Chondrocyte (in vitro differentiated cells): Measurements from ENCODE around the gene HCRTR1. TPM values are rescaled to one million over a fixed set of nuclear protein-coding genes. Genes with fewer than 3 reads are reported as not detected.

ENCODE experiments used
- DNase-seq: peaks from one replicate; pipeline ENCODE4 v3.0.0; 2021; ENCODE audit warnings: mixed read lengths, low spot score
- H3K27ac Mint-ChIP-seq: one replicate; pipeline ENCODE4 v1.8.0; 2021; ENCODE audit warnings: mild to moderate bottlenecking, moderate library complexity, mixed read lengths; ENCODE audit not compliant: unreplicated experiment
- H3K27me3 Mint-ChIP-seq: 2 replicates; pipeline ENCODE4 v1.8.0; 2021; ENCODE audit warnings: low read depth, mixed read lengths
- H3K36me3 Mint-ChIP-seq: 2 replicates; pipeline ENCODE4 v1.8.0; 2021; ENCODE audit warnings: low read depth, mixed read lengths
- H3K4me1 Mint-ChIP-seq: 2 replicates; pipeline ENCODE4 v1.8.0; 2021; ENCODE audit warnings: low read depth, mild to moderate bottlenecking, mixed read lengths
- H3K4me3 Mint-ChIP-seq: one replicate; pipeline ENCODE4 v1.8.0; 2021; ENCODE audit warnings: mild to moderate bottlenecking, moderate library complexity, mixed read lengths; ENCODE audit not compliant: unreplicated experiment
- H3K9me3 Mint-ChIP-seq: 2 replicates; pipeline ENCODE4 v1.8.0; 2021; ENCODE audit warnings: low read depth, mixed read lengths
- total RNA-seq: library from RNA; stranded (reverse); gene quantifications from 3 replicates; pipeline ENCODE4 v1.2.1, GENCODE V29; 2021
- TF ChIP-seq, protein P1 (sequence below): fragments of 200-600 bp; sonication (generic); IDR thresholded peaks from 2 replicates; pipeline ENCODE4 v1.5.0; 2021; ENCODE audit warnings: antibody characterized with exemption, mild to moderate bottlenecking, moderate library complexity

HCRTR1 gene
- total RNA-seq, 1 donor from 2014 or later, result 0.45 TPM

DNA sequence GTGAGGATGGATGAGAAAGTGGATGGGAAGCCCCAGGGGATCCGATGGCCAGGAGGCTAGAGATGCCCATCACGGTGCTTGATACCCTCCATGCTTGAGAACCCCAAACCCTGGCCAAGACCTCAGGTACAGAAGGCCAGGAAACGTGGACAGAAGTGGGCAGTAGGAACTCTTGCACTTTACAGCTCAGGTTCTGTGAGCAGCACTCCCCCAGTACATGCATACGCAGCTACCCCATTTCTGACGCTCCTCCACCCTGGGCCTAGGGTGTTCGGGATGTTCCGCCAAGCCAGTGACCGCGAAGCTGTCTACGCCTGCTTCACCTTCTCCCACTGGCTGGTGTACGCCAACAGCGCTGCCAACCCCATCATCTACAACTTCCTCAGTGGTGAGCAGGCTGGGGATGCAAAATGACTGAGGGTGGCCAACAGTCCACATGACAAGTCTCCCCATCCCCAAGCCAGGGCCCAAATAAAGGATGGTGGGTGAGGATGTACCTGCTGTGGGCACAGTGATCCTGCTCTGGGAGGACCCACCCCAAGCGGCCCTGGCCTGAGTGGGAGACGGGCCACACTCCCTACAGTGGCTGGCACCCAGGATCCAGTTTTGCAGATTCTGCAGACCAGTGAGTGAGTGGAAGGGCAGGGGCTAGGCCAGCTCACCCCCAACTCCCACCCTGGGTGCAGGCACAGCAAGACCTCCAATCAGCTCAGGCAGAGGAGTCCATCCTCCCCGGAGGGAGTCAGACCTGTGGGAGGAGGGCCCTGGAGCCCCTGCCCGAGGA is 7.4 kb downstream of the HCRTR1 start:
- peaks cover 22% of the 10 kb centered on the region for H3K4me1 Mint-ChIP-seq
- no peaks in the 10 kb centered on the region for H3K27me3 Mint-ChIP-seq
- no peak overlapping the region for H3K27ac Mint-ChIP-seq
- DNase-seq, result no peak
- peaks cover 6% of the 10 kb centered on the region for H3K36me3 Mint-ChIP-seq
- no peaks in the 10 kb centered on the region for H3K9me3 Mint-ChIP-seq
- TF ChIP-seq, protein P1, sequence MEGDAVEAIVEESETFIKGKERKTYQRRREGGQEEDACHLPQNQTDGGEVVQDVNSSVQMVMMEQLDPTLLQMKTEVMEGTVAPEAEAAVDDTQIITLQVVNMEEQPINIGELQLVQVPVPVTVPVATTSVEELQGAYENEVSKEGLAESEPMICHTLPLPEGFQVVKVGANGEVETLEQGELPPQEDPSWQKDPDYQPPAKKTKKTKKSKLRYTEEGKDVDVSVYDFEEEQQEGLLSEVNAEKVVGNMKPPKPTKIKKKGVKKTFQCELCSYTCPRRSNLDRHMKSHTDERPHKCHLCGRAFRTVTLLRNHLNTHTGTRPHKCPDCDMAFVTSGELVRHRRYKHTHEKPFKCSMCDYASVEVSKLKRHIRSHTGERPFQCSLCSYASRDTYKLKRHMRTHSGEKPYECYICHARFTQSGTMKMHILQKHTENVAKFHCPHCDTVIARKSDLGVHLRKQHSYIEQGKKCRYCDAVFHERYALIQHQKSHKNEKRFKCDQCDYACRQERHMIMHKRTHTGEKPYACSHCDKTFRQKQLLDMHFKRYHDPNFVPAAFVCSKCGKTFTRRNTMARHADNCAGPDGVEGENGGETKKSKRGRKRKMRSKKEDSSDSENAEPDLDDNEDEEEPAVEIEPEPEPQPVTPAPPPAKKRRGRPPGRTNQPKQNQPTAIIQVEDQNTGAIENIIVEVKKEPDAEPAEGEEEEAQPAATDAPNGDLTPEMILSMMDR, result no peak
- no peak overlapping the region for H3K4me3 Mint-ChIP-seq

DNA sequence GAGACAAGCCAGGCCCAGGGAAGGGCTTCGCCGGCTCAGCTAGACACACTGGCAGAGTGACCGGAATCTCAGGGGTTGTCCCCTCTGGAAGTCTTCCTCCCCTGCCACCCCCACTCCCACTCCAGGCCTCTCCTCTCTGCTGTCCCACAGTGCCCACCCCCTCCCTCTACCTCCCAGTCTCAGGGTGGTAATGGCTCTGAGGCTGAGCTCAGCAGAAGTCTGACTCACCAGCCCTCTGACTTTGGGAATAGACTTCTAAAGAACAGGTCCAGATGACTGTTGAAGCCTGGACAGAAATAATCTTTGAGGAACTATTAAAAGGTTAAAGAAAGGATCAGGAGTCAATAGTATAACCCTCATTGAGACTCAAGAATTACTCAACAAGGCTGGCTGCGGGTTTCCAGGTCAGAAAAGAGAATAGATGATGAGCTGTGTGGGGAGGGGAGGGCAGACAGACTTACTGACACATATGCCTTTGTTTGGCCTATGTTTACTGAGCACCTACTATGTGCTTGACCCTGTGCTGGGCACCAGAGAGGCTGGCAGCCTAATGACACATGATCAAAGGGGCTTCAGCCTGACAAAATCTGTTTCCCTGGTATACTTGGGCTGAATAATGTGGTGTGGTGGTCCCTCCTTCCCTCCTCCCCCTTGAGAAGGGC is 8.2 kb downstream of the HCRTR1 start:
- Mint-ChIP-seq H3K27me3 (no peaks in the 10 kb centered on the region), H3K36me3 (peaks cover 12% of the 10 kb centered on the region), H3K9me3 (no peaks in the 10 kb centered on the region), H3K4me3 (no peak overlapping the region), H3K4me1 (peaks cover 22% of the 10 kb centered on the region), H3K27ac (peak overlapping the region; percentile 45)
- TF ChIP-seq, protein P1, result no peak
- DNase-seq, result no peak

DNA sequence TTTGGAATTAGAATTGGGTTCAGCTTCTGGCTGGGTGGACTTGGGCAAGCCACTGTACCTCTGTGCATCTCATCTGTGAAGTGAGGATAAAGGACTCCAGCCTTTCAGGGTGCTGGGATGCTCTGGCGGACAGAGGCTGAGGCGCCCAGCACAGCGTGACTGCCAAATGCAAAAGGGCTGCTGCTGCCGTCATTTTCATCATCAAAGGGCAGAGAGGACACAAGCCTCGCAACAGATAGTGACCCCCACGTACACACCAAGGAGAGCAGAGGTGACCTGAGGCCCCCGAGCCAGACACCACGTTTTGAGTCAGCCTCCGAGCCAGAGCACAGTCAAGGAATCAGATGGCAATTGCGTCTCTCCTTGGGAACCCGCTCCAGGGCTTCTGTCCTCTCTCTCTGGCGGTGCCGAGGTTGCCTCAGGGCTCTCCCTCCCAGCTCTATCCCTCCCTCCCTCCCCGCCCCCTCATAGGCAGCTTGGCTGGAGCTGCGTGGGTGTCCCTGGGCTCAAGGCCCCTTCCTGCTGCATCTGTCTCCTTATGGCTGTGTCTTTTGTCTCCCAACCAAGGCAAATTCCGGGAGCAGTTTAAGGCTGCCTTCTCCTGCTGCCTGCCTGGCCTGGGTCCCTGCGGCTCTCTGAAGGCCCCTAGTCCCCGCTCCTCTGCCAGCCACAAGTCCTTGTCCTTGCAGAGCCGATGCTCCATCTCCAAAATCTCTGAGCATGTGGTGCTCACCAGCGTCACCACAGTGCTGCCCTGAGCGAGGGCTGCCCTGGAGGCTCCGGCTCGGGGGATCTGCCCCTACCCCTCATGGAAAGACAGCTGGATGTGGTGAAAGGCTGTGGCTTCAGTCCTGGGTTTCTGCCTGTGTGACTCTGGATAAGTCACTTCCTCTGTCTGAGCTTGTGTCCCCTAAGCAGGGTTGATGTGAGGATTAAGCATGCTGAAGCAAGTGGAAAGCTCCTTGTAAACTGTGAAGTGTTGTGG is 9.0 kb downstream of the HCRTR1 start:
- Mint-ChIP-seq H3K36me3 (peaks cover 12% of the 10 kb centered on the region), H3K27me3 (no peaks in the 10 kb centered on the region), H3K4me1 (peaks cover 22% of the 10 kb centered on the region), H3K27ac (peak overlapping the region; percentile 45), H3K4me3 (no peak overlapping the region), H3K9me3 (no peaks in the 10 kb centered on the region)
- no peak for DNase-seq
- TF ChIP-seq, protein P1, result no peak

DNA sequence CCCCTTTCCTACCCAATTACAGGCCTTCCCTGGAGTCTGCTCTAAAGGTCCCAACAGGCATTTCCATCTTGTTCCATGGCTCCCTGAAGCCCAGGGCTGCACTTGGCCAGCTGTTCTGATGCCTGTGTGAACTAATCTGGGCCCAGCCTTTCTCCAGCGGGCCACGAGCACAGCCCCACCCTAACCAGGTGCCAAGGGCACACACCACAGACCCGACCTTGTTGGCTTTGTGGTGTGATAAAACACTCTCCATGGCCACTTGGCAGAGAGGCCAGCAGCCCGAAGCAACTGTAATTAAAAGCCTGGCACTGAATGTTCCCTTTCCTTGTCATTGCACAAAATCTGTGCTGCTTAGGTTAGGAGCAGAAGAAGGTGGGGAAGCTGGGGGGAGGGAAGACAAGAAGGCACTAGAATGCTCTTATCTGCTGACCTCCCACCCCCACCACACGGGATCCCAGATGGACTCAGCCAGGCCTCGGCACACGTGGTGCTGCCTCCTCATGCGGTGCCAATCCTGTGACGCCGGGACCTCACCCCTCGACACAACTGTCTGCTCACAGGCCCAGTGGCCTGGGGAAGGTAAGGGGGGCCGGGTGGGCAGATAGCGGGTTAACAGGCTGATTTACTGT is 9.9 kb downstream of the HCRTR1 start:
- H3K9me3 Mint-ChIP-seq, result no peaks in the 10 kb centered on the region
- H3K27ac Mint-ChIP-seq, result no peak overlapping the region
- peaks cover 22% of the 10 kb centered on the region for H3K4me1 Mint-ChIP-seq
- no peaks in the 10 kb centered on the region for H3K27me3 Mint-ChIP-seq
- peaks cover 12% of the 10 kb centered on the region for H3K36me3 Mint-ChIP-seq
- DNase-seq, result no peak
- TF ChIP-seq, protein P1, result no peak
- H3K4me3 Mint-ChIP-seq, result no peak overlapping the region
